Kidney epithelial cell (primary cell): ENCODE data around the gene MED13L. TPM values are rescaled to one million over a fixed set of nuclear protein-coding genes. Genes with fewer than 3 reads are reported as not detected.

Experiments used
- DNase-seq: peaks from one replicate; pipeline ENCODE4 v3.0.0-alpha.2; 2010; ENCODE audit warnings: low read depth
- H3K27me3 ChIP-seq: 2 replicates; pipeline ENCODE4 v1.6.0; 2011; ENCODE audit warnings: low read length; ENCODE audit not compliant: control insufficient read depth, insufficient read depth
- H3K36me3 ChIP-seq: 2 replicates; pipeline ENCODE4 v1.5.1; 2011; ENCODE audit warnings: low read length; ENCODE audit not compliant: control insufficient read depth, insufficient read depth
- H3K4me3 ChIP-seq: 2 replicates; pipeline ENCODE4 v1.5.1; 2011; ENCODE audit warnings: low read depth, mild to moderate bottlenecking, control low read depth, low read length
- CTCF ChIP-seq: IDR thresholded peaks from 2 replicates; pipeline ENCODE4 v1.5.1; 2011; ENCODE audit warnings: mild to moderate bottlenecking, moderate library complexity, low read length, control low read depth, inconsistent platforms; ENCODE audit not compliant: insufficient read depth, poor library complexity, severe bottlenecking
- total RNA-seq: library from RNA; depleted of rRNA; stranded (reverse); fragments of >200 nt; gene quantifications from 2 replicates; pipeline ENCODE4 v1.2.3, GENCODE V29; 2015

The MED13L gene
- total RNA-seq, 1 donor from 2014 or later: 45.9 TPM

- no peaks in the 10 kb centered on the region for H3K36me3 ChIP-seq
- TF ChIP-seq CTCF: no peak
- DNase-seq: no peak
- H3K27me3 ChIP-seq: no peaks in the 10 kb centered on the region
- no peak overlapping the region for H3K4me3 ChIP-seq
These were observed 188.4 kb downstream of the MED13L start for GRCh38 chr12:116089080-116089479.

GRCh38 chr12:116087962-116088361, 189.5 kb downstream of the MED13L start:
- no peaks in the 10 kb centered on the region for H3K36me3 ChIP-seq
- no peaks in the 10 kb centered on the region for H3K27me3 ChIP-seq
- DNase-seq: no peak
- no peak overlapping the region for H3K4me3 ChIP-seq
- no peak for TF ChIP-seq CTCF

DNA sequence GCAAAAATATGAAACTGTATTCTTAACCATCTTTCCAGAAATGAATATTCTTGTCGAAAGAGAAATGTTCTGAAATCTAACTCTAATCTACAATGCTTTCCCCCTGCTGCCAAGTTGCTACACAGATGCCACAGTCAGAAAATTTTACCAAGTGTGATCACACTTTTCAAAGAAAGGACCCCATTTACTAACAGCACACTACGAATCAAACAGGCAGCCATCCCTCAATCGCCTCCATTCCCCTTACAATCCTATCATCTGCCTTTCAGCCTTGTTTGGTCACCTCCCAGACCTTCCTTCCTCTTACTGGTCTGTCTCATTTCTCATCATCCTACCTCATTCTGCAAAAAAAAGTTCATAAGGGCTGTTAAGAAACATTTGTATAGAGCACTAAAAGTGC, 190.1 kb downstream of the MED13L start:
- Histone ChIP-seq H3K4me3 (no peak overlapping the region), H3K36me3 (no peaks in the 10 kb centered on the region), H3K27me3 (no peaks in the 10 kb centered on the region)
- no peak for DNase-seq
- TF ChIP-seq CTCF: no peak

- Histone ChIP-seq H3K36me3 (no peaks in the 10 kb centered on the region), H3K4me3 (no peak overlapping the region), H3K27me3 (no peaks in the 10 kb centered on the region)
- no peak for TF ChIP-seq CTCF
- no peak for DNase-seq
These were observed 197.1 kb downstream of the MED13L start for GRCh38 chr12:116080415-116080814.

DNA sequence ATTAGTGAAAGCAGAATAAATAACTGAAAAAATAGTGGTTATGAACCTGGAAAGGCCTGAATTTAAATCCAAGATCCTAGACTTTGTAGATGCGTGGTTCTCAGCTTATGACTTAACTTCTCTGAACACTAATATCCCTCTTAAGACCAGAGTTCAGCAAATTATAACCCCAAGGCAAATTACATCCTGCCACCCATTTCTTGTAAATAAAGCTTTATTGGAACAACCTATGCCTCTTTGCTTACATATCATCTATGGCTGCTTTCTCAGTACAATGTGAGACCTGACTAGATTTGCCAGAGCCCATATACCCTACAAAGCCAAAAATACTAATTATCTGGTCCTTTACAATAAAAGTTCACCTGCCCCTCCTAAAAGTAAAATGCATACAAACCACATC, 199.1 kb downstream of the MED13L start:
- Histone ChIP-seq H3K27me3 (no peaks in the 10 kb centered on the region), H3K4me3 (no peak overlapping the region), H3K36me3 (no peaks in the 10 kb centered on the region)
- no peak for TF ChIP-seq CTCF
- no peak for DNase-seq

DNA sequence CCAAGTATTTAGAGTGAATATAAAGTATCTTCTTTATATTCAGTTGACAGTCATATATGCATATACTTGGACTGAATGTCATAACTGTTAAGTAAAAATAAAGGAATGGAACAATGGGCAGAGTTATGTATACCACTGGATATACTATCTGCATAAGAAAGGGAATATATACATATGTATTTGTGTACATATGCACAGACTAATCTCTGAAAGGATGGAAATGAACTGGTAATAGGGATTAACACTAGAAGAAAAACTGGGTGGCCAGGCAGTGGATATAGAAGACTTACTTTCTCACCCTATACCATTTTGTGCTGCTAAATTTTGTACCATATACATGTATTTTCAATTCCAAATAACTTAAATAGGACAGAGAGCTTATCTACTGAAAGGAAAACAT, 200.1 kb downstream of the MED13L start:
- no peak for TF ChIP-seq CTCF
- Histone ChIP-seq H3K36me3 (no peaks in the 10 kb centered on the region), H3K27me3 (no peaks in the 10 kb centered on the region), H3K4me3 (no peak overlapping the region)
- DNase-seq: no peak
